ENCODE measurements around the gene TSPAN3. TPM values are rescaled to one million over a fixed set of nuclear protein-coding genes. Genes with fewer than 3 reads are reported as not detected.
A peak's percentile ranks its signal among the peaks of the same experiment; 100 is the strongest.

The TSPAN3 gene
- total RNA-seq, 1 donor from 2014 or later: 113 TPM

DNA sequence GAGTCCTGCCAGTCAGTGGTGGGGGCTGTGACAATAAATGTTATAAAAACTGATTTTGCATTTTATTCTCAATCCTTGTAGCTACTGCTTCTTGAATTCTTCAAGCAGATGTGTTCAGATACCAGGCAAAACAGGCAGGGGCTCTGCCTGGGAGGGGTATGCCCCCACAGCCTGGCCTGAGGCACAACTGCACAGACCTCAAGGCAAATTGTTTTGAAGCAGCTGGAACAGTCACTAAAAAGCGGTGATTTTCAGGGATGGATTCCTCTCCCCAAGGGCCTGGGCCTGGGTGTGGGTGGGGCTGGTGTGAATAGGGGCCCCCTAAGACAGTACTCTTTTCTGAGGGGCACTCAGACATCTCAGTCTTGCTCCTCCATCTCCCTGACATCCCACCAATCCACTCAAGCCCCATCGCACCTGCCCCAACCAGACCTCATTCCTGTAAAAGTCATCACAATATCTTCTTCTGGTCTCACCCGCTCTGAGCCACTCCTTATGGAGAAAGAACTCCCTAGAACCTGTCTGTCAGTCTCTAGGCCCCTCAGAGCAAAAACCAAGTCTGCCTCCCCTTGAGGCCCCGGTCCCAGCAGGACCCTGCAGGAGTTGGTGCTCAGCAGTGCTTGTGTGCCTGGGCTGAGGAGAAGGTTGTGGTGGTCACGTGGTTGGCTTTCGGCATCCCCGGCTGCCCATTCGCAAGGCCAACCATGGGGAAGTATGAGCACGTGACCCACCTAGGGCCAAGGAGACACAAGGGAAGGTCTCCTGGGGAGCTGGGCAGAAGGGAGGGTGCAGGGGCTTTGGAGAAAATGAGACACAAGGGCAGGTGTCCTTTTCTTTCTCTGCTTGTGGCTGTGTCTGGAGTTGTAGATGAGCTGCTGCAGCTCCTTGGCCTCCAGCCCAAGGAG is 78.9 kb downstream of the TSPAN3 start:
- H3K36me3 Mint-ChIP-seq (ENCODE audit: low read depth): peaks cover 2% of the 10 kb centered on the region
- no peak for ATAC-seq (ENCODE audit: low read depth)
- H3K27ac Mint-ChIP-seq: peak overlapping the region; percentile 12
- intact Hi-C loops (cut with micrococcal nuclease): no loop called here
- POLR2A ChIA-PET: no interaction called here
- no peak for DNase-seq
- TF ChIP-seq, protein P1, sequence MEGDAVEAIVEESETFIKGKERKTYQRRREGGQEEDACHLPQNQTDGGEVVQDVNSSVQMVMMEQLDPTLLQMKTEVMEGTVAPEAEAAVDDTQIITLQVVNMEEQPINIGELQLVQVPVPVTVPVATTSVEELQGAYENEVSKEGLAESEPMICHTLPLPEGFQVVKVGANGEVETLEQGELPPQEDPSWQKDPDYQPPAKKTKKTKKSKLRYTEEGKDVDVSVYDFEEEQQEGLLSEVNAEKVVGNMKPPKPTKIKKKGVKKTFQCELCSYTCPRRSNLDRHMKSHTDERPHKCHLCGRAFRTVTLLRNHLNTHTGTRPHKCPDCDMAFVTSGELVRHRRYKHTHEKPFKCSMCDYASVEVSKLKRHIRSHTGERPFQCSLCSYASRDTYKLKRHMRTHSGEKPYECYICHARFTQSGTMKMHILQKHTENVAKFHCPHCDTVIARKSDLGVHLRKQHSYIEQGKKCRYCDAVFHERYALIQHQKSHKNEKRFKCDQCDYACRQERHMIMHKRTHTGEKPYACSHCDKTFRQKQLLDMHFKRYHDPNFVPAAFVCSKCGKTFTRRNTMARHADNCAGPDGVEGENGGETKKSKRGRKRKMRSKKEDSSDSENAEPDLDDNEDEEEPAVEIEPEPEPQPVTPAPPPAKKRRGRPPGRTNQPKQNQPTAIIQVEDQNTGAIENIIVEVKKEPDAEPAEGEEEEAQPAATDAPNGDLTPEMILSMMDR (IDR thresholded peaks at IDR 0.05): no peak
- H3K4me3 Mint-ChIP-seq: no peak overlapping the region
- no peaks in the 10 kb centered on the region for H3K9me3 Mint-ChIP-seq
- peaks cover 58% of the 10 kb centered on the region for H3K4me1 Mint-ChIP-seq
- no peaks in the 10 kb centered on the region for H3K27me3 Mint-ChIP-seq
- CTCF ChIA-PET: no interaction called here

Other genes with a start within 250 kb of the TSPAN3 start
- 28.9 and 38.8 TPM in 2 replicates for gene SCAPER, start 165.8 kb downstream of the TSPAN3 start, total RNA-seq
- gene RCN2, start 139.4 kb downstream of the TSPAN3 start, total RNA-seq: 23.8 and 25.0 TPM in 2 replicates
- gene PSTPIP1, start 76.0 kb downstream of the TSPAN3 start, total RNA-seq: 33.7 and 42.7 TPM in 2 replicates

Data from activated B cell treated with CpG ODN at 0.5 μM for 24 hours (primary cell).